ENCODE data around the gene UGGT1. TPM values are rescaled to one million over a fixed set of nuclear protein-coding genes. Genes with fewer than 3 reads are reported as not detected.

UGGT1 gene
- total RNA-seq, 1 donor from 2014 or later = 49.8 TPM

- H3K27me3 ChIP-seq (ENCODE audit: control insufficient read depth, insufficient read depth, low read length) = no peaks in the 10 kb centered on the region
- FAIRE-seq = no peak
- H3K36me3 ChIP-seq (ENCODE audit: control insufficient read depth, insufficient read depth, low read length) = peaks cover 18% of the 10 kb centered on the region
Measured at GRCh38 chr2:128177315-128177714, 86.3 kb downstream of the UGGT1 start.

GRCh38 chr2:128178149-128178649 lies 87.2 kb downstream of the UGGT1 start:
- H3K27me3 ChIP-seq (ENCODE audit: control insufficient read depth, insufficient read depth, low read length) = no peaks in the 10 kb centered on the region
- no peak for TF ChIP-seq CTCF (IDR thresholded peaks at IDR 0.05; ENCODE audit: insufficient read depth, low read length, severe bottlenecking)
- no peak overlapping the region for H3K4me3 ChIP-seq (ENCODE audit: low read depth, low read length)
- DNase-seq (ENCODE audit: low read depth) (no peak), FAIRE-seq (no peak)
- peaks cover 17% of the 10 kb centered on the region for H3K36me3 ChIP-seq (ENCODE audit: control insufficient read depth, insufficient read depth, low read length)

More at GRCh38 chr2:128177315-128177714, 86.3 kb downstream of the UGGT1 start:
- no peak for DNase-seq (ENCODE audit: low read depth)
- H3K4me3 ChIP-seq (ENCODE audit: low read depth, low read length) = no peak overlapping the region
- no peak for TF ChIP-seq CTCF (IDR thresholded peaks at IDR 0.05; ENCODE audit: insufficient read depth, low read length, severe bottlenecking)

DNA sequence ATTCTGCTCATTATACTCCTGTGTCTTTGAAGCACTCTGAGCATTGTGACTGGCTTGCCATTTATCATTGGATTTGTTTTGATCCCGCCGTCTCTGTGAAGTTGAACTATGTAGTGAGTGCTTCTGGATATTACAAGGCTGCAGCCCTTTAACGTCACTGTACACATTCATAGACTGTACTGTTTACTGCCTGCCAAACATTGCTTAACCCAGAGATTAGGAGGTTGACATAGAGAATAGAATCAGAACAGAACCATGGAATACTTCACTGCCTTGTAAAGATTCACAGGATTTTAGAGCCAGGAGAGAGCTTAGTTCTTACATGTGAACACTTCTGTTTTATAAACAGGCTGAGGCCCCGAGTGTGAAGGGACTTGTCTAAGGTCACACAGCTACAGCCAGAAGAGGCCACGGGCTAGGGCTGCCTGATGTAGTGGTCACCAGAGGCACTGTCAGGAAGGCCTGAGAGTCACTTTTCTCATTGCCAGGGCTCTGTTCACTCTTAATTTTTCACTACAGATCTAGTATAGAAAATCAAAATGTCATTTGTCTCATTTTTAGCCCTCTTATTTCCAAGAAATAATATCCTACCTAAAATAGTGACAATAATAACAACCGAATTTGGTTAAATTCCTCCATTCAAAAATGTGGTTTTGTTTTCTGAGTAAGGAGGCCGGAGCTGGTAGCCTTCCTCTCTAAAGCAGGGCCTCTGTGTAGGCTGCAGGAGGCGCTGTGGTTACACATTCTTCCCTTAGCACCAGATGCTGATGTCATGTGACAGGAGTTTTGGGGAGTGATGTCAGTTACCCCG lies 87.9 kb downstream of the UGGT1 start:
- Histone ChIP-seq H3K27me3 (ENCODE audit: control insufficient read depth, insufficient read depth, low read length) (no peaks in the 10 kb centered on the region), H3K36me3 (ENCODE audit: control insufficient read depth, insufficient read depth, low read length) (peaks cover 16% of the 10 kb centered on the region), H3K4me3 (ENCODE audit: low read depth, low read length) (no peak overlapping the region)
- TF ChIP-seq CTCF (IDR thresholded peaks at IDR 0.05; ENCODE audit: insufficient read depth, low read length, severe bottlenecking) = peak; percentile 77
- DNase-seq (ENCODE audit: low read depth) (peak; percentile 63), FAIRE-seq (no peak)

DNA sequence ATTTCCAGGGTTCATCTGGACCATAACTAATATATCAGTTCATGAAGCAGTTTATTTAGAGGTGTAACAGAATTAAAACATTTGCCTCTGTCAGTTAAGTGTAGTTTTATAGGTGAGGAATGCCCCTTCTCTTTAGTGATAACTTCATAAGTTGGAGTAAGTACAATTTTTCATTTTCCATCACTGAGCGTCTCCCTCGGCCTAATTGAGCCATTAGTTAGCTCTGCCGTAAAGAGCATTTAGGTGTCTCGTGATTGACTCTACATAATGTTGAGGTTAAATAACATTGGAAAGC lies 88.4 kb downstream of the UGGT1 start:
- DNase-seq (ENCODE audit: low read depth) = no peak
- no peak for TF ChIP-seq CTCF (IDR thresholded peaks at IDR 0.05; ENCODE audit: insufficient read depth, low read length, severe bottlenecking)
- Histone ChIP-seq H3K27me3 (ENCODE audit: control insufficient read depth, insufficient read depth, low read length) (no peaks in the 10 kb centered on the region), H3K4me3 (ENCODE audit: low read depth, low read length) (no peak overlapping the region), H3K36me3 (ENCODE audit: control insufficient read depth, insufficient read depth, low read length) (peaks cover 14% of the 10 kb centered on the region)
- FAIRE-seq = no peak

GRCh38 chr2:128180031-128180430 lies 89.0 kb downstream of the UGGT1 start:
- DNase-seq (ENCODE audit: low read depth) = no peak
- peaks cover 14% of the 10 kb centered on the region for H3K36me3 ChIP-seq (ENCODE audit: control insufficient read depth, insufficient read depth, low read length)
- H3K4me3 ChIP-seq (ENCODE audit: low read depth, low read length) = no peak overlapping the region
- no peaks in the 10 kb centered on the region for H3K27me3 ChIP-seq (ENCODE audit: control insufficient read depth, insufficient read depth, low read length)
- no peak for FAIRE-seq
- no peak for TF ChIP-seq CTCF (IDR thresholded peaks at IDR 0.05; ENCODE audit: insufficient read depth, low read length, severe bottlenecking)

GRCh38 chr2:128185576-128185975 lies 94.6 kb downstream of the UGGT1 start:
- FAIRE-seq = no peak
- Histone ChIP-seq H3K36me3 (ENCODE audit: control insufficient read depth, insufficient read depth, low read length) (peaks cover 12% of the 10 kb centered on the region), H3K27me3 (ENCODE audit: control insufficient read depth, insufficient read depth, low read length) (no peaks in the 10 kb centered on the region), H3K4me3 (ENCODE audit: low read depth, low read length) (no peak overlapping the region)
- TF ChIP-seq CTCF (IDR thresholded peaks at IDR 0.05; ENCODE audit: insufficient read depth, low read length, severe bottlenecking) = no peak
- no peak for DNase-seq (ENCODE audit: low read depth)
